Gastroesophageal sphincter (tissue), 4 donors: Measurements from ENCODE around the gene THEM4. TPM values are rescaled to one million over a fixed set of nuclear protein-coding genes. Genes with fewer than 3 reads are reported as not detected.

Experiments used
- ATAC-seq: fragments of 150-250 bp; one replicate; pipeline ENCODE4 v1.9.1; 2016; ENCODE audit warnings: mild to moderate bottlenecking, moderate library complexity
- H3K27ac ChIP-seq, 4 donors: fragments of 200-600 bp; sonication (generic) in 3 of 4; 1 replicate in 3 of 4; 2 replicates in 1 of 4; pipeline ENCODE4 v1.5.1; 2016 to 2019
- H3K27me3 ChIP-seq: fragments of 200-600 bp; sonication (generic); one replicate; pipeline ENCODE4 v1.5.1; 2019
- H3K36me3 ChIP-seq, 2 donors: fragments of 200-600 bp; sonication (generic); one replicate each; pipeline ENCODE4 v1.5.1; 2019; ENCODE audit warnings: control low read depth in 1 of 2
- H3K4me1 ChIP-seq, 3 donors: fragments of 200-600 bp; sonication (generic); 1 replicate in 2 of 3; 2 replicates in 1 of 3; pipeline ENCODE4 v1.5.1; 2016 to 2019; ENCODE audit warnings: control low read depth in 2 of 3
- H3K4me3 ChIP-seq, 2 donors: fragments of 200-600 bp; sonication (generic); one replicate each; pipeline ENCODE4 v1.5.1; 2019; ENCODE audit warnings: mild to moderate bottlenecking in 1 of 2, moderate library complexity in 1 of 2
- H3K9me3 ChIP-seq, 3 donors: fragments of 200-600 bp; sonication (generic); one replicate each; pipeline ENCODE4 v1.5.1; 2017 to 2019; ENCODE audit warnings: control low read depth in 2 of 3
- CTCF ChIP-seq, 4 experiments: fragments of 200-600 bp in 2 of 4; fragments of 450-650 bp in 2 of 4; sonication (generic) in 1 of 4; IDR thresholded peaks; one replicate each; pipeline ENCODE4 v1.5.1; 2017 to 2019; ENCODE audit warnings: antibody characterized with exemption in 4 of 4, mild to moderate bottlenecking in 2 of 4, moderate library complexity in 2 of 4
- EP300 ChIP-seq: sonication (generic); formaldehyde crosslinking; IDR thresholded peaks from one replicate; pipeline ENCODE4 v1.6.1; 2017; ENCODE audit warnings: antibody characterized with exemption, mild to moderate bottlenecking
- POLR2A ChIP-seq, 2 donors: fragments of 450-650 bp; IDR thresholded peaks; one replicate each; pipeline ENCODE4 v1.6.1; 2017; ENCODE audit warnings: antibody characterized with exemption in 2 of 2, mild to moderate bottlenecking in 2 of 2, moderate library complexity in 1 of 2
- POLR2AphosphoS5 ChIP-seq: sonication (generic); formaldehyde crosslinking; IDR thresholded peaks from one replicate; pipeline ENCODE4 v1.6.1; 2017; ENCODE audit warnings: antibody characterized with exemption
- whole genome bisulfite sequencing, 2 donors: methylation state at CpG; one replicate each; pipeline ENCODE4 v1.1.5; 2018; ENCODE audit warnings: low coverage in 1 of 2; 5-methylcytosine and 5-hydroxymethylcytosine counted together
- total RNA-seq, 4 donors: library from RNA; depleted of rRNA; stranded (reverse); fragments of >200 nt; gene quantifications; one replicate each; pipeline ENCODE4 v1.1.0, GENCODE V29; 2016

Gene THEM4
- total RNA-seq, 4 donors from 2014 or later: 14.7 to 17.5 (median 16.1) TPM

DNA sequence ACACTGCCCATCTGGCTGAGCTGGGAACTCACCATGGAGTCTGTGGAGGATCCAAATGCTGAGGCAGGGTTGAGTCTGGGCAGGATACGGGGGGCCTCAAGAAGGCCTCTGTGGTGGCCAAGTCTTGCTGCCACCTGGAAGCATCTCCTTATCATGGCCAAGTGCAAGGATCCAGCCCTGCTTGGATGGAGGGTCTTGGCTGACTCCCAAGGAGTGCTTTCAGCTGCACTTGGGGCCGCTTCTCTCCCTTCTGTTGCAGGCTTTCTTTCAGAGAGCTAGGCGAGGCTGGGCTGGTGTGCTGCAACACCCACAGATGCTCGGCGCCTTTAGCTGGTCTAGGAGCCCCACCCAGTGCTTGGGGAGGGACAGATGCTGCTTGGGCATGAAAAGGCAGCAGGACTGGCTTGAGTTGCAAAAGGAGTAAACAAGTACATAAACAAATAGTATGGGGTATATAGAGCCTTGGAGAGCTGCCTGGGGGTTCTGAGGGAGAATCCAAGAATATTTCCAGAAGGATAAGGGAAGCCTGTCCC is 55.8 kb downstream of the THEM4 start, which contains the start of gene THEM5:
Gene THEM5 (minus strand): TSS at position 302 of the 533 bp plus-strand sequence. CDS start 147 bp downstream, at position 155.
- Histone ChIP-seq H3K4me1 (peaks cover 0 to 5% (median 0%) of the 10 kb centered on the region in 3 donors), H3K9me3 (no peaks in the 10 kb centered on the region), H3K27me3 (peaks cover 53% of the 10 kb centered on the region), H3K4me3 (no peak within 1 kb of the TSS), H3K27ac (no peak within 1 kb of the TSS), H3K36me3 (no peaks in the 10 kb centered on the region)
- no CpG with 5 or more reads among the region's 5 CpGs for WGBS, 2 donors
- TF ChIP-seq CTCF (IDR thresholded peaks at IDR 0.05) (no peak), POLR2A (IDR thresholded peaks at IDR 0.05) (no peak), POLR2AphosphoS5 (no peak), EP300 (no peak)
- no peak for ATAC-seq

DNA sequence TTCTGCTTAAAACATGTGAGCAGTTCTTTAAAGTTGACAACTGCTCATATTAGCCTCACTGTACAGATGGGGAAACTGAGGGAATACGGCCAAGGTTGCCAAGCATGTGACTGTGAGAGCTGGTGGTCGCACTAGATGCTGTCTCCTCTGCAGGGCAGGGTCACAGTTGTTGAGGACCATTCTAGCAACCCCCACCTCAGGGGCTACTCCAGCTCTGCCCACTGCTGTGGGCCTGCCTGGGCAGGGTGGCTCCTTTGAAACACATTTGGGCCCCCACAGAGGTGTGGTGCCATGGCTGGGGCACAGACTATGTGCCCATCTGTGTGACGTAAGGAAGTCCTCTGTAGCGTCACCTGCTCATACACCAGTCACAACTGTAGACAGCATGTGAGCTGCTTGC is 56.6 kb downstream of the THEM4 start:
- Histone ChIP-seq H3K4me1 (peaks cover 0 to 11% (median 0%) of the 10 kb centered on the region in 3 donors), H3K9me3 (no peaks in the 10 kb centered on the region), H3K27me3 (peaks cover 61% of the 10 kb centered on the region), H3K36me3 (no peaks in the 10 kb centered on the region), H3K27ac (no peak overlapping the region), H3K4me3 (no peak overlapping the region)
- TF ChIP-seq EP300 (no peak), CTCF (IDR thresholded peaks at IDR 0.05) (no peak), POLR2A (IDR thresholded peaks at IDR 0.05) (no peak), POLR2AphosphoS5 (no peak)
- ATAC-seq: no peak
- WGBS, 2 donors: 80 to 100% methylated on average over 1 to 2 of the region's 4 CpGs

GRCh38 chr1:151851886-151852285 is 57.4 kb downstream of the THEM4 start:
- Histone ChIP-seq H3K27ac (no peak overlapping the region), H3K4me1 (peaks cover 0 to 11% (median 0%) of the 10 kb centered on the region in 3 donors), H3K4me3 (no peak overlapping the region), H3K36me3 (no peaks in the 10 kb centered on the region), H3K9me3 (no peaks in the 10 kb centered on the region), H3K27me3 (peaks cover 67% of the 10 kb centered on the region)
- 67 to 80% methylated on average over 4 to 7 of the region's 8 CpGs for WGBS, 2 donors
- ATAC-seq: no peak
- TF ChIP-seq POLR2AphosphoS5: no peak
- no peak for TF ChIP-seq EP300
- TF ChIP-seq POLR2A (IDR thresholded peaks at IDR 0.05): no peak
- no peak for TF ChIP-seq CTCF (IDR thresholded peaks at IDR 0.05)

GRCh38 chr1:151849871-151850270 is 59.4 kb downstream of the THEM4 start:
- peaks cover 0 to 11% (median 0%) of the 10 kb centered on the region in 3 donors for H3K4me1 ChIP-seq
- H3K27ac ChIP-seq: no peak overlapping the region
- ATAC-seq: no peak
- TF ChIP-seq CTCF (IDR thresholded peaks at IDR 0.05): no peak
- no peak for TF ChIP-seq POLR2A (IDR thresholded peaks at IDR 0.05)
- TF ChIP-seq EP300: no peak
- no peak for TF ChIP-seq POLR2AphosphoS5
- H3K4me3 ChIP-seq: no peak overlapping the region
- H3K27me3 ChIP-seq: peaks cover 67% of the 10 kb centered on the region
- H3K9me3 ChIP-seq: no peaks in the 10 kb centered on the region
- no peaks in the 10 kb centered on the region for H3K36me3 ChIP-seq

DNA sequence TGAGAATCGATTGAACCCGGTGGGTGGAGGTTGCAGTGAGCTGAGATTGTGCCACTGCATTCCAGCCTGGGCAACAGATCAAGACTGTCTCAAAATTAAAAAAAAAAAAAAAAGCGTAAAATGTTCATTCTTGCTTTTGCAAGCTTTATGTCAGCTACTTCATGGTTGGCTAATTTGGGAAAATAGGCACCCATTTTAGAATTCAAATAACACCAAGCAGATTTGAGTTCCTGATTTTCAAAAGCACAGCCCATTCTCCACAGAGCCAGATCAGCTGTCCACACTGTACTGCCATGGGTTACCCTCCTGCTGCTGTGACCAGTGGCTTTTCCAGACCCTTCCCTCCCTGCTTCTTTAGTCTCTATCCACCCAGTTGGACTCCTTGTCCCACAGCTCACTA is 60.2 kb downstream of the THEM4 start:
- H3K27ac ChIP-seq: no peak overlapping the region
- H3K9me3 ChIP-seq: no peaks in the 10 kb centered on the region
- no peaks in the 10 kb centered on the region for H3K36me3 ChIP-seq
- peaks cover 0 to 11% (median 0%) of the 10 kb centered on the region in 3 donors for H3K4me1 ChIP-seq
- 67 to 72% methylated on average over 3 of the region's 3 CpGs for WGBS, 2 donors
- no peak overlapping the region for H3K4me3 ChIP-seq
- no peak for ATAC-seq
- TF ChIP-seq POLR2A (IDR thresholded peaks at IDR 0.05): no peak
- no peak for TF ChIP-seq EP300
- TF ChIP-seq CTCF (IDR thresholded peaks at IDR 0.05): no peak
- no peak for TF ChIP-seq POLR2AphosphoS5
- peaks cover 70% of the 10 kb centered on the region for H3K27me3 ChIP-seq
